G401.6 (cell line): ENCODE results near the gene FOXP1.

Source experiments
- FAIRE-seq: peaks from 2 replicates; lab custom pipeline; 2012; peaks lifted over from hg19 to GRCh38; lab: Jason Lieb, UNC

Gene FOXP1

DNA sequence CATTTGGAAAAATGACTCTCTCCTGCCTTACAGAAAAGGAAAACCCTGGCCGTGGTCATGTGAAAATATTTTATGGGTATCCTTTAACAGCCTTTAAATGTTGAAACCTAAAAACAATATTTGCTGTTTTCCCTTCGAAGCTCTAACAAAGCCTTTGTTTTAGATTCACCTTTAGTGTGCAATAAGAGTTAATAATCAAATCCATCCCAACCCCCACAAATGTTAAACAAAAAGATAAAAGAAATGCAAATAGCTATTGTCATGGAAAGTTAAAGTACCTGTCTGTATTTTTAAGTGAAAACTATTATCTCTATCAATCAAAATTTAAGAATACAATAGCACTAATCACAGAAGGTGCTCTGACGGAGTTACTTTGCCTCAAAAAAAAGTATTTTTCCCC lies 279.3 kb downstream of the FOXP1 start:
- no peak for FAIRE-seq

DNA sequence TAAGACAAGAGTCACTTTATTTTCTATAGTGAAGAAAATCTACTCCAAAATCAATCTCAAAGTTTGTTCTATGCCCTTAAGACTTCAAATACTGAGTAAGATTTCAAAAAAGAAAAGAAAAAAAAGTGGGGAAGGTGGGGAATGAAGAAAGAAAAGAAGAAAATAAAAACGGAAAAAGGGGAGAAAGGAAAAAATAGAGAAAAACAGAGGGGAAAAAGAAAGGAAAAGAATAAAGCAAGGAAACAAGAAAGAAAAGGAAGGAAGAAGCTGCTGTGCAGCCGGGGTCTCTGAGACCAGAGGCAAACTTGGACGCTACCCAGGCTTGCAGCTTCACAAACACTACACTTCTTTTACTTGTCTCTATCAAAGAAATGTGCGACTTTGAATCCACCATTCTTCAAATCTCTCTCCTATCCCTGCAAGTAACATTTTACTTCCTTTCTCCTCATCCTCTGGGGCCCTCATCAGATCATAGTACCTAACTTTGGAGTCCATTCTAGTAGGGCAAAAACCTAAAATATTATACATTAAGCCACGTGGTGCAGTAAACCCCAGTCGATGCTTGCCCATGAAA lies 279.8 kb downstream of the FOXP1 start:
- FAIRE-seq = no peak

DNA sequence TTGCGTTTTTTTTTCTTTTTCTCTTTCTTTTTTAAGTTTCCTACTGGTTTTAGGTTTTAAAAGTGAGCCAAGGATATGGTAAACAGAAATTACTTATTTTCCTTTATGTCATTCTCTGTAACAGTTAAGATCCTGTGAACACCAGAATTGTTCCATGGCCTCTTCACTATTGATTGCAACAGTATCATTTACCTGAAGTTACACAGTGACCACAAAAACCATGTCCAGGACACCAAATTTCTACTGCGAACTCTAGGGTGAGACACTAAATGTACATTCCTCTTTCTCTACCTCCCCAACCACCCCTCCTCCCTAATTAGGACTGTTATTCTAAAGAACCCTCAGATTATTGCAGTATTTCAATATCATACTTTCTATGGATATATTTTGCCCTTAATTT lies 280.9 kb downstream of the FOXP1 start:
- no peak for FAIRE-seq

DNA sequence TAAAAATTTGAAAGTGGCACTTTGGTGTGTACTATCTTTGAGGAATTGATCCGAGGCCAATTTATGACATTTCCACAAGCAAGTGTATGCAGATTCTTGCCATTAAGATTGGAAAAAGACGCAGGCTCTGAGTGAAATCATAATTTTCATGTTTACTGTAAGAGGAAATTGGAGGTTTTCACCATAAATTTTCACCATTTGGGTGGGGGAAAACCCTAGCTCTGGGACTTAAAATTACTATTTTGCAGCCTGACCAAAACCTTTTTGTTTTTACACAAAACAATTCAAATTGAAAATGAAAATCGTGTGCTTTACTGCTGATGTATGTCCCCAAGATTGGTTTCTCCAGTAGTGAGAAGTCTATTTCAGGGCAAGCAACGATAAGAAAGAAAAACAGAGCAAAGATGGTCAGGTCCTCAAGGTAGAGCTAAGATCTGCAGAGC lies 282.6 kb downstream of the FOXP1 start:
- FAIRE-seq = no peak

DNA sequence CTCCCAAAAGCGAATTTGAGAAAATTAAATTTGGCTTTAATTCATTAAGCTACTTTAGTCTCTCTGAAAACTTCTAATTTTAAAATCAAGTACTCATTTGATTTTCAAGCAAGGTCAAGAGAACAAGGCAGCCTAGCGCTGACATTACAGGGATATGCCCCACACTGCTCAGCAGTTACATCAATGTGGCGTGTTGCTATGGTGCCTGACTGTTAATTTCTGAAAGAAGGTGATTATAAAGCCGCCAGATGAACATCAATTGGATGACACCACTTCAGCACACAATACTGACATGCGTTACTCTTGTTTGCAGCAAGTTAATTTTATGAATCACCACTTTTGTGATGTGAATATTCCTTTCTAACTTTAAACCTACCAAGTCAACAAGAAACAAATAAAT lies 284.4 kb downstream of the FOXP1 start:
- FAIRE-seq = no peak

DNA sequence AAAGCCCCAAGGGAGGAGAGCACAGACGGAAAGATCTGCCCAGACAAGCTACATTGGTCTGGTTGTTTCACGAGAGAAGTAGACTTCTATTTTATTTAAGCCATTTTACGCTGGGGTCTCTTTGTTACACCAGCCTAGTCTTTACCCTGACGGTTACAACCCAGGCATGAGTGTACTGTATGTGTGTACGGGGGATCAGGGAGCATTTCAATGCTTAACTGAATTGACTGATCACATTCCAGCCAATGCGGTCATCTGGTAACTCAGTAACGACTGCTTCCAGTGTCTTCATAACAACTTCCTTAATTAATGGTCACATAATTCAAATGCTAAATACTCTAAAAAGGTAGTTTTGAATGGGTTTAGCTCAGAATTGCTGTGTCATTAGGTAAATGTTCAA lies 288.6 kb downstream of the FOXP1 start:
- FAIRE-seq = no peak

DNA sequence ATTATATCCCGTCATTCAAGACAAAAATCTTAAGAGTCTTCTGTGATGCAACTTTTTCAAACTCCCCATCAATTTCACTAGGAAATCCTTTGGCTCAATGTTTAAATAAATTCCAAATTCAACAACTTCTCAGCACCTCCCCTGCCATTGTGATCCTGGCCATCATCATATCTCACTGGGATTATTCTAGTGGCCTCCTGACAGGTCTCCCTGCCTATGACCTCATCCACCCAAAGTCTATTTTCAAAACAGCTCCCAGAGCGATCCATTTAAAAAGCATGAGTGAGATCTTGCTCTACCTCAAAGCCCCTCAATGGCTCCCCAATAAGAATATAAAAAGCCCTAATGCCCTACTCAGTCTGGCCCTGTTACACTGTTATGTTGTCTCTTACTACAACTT lies 293.2 kb downstream of the FOXP1 start:
- no peak for FAIRE-seq

DNA sequence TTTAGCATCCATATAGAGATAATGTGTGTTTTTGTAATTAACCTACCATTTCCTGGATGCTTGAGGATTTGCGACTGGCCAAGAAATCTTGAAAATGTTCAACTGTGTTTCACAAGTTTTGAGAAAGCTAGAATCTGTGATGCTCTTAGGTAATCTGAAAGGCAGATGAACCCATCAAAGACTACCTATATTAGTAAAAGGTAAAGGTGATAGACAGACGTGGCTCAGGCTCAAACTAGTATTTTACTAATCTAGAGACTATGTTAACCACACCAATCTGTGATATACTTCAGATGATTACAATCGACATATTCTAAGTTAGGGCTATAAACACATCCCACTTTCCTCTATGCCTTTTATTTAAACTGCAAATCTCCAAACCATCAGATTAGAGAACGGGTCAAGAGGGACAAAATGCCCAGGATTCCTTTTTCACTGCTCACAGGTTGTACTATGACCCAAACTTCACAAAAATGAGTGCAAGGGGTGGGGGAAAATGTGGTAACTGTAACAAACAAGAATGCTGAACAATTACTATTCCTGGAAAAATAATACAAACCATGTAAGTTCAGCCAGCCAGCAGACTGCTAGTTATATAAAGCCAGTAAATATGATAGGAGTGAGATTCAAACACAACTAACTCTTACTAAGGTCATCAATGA lies 295.1 kb downstream of the FOXP1 start:
- no peak for FAIRE-seq

DNA sequence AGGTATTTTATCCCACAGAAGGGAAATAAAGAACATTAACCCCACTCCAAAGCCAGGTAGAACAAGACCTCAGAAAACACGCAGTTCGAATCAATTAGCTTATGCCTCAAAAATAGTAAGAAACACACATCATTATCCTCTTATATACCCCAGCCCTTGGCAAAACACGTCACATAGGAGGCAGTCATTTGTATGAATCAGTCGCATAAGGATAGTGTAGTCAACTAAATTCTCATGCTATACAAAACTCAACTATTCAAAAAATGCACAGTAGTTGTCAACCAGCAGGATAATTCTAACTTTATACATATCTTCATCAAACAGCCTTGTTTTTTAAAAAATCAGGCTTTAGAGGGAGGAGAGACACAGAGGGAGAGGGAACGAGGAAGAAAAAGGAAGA lies 298.4 kb downstream of the FOXP1 start:
- no peak for FAIRE-seq

DNA sequence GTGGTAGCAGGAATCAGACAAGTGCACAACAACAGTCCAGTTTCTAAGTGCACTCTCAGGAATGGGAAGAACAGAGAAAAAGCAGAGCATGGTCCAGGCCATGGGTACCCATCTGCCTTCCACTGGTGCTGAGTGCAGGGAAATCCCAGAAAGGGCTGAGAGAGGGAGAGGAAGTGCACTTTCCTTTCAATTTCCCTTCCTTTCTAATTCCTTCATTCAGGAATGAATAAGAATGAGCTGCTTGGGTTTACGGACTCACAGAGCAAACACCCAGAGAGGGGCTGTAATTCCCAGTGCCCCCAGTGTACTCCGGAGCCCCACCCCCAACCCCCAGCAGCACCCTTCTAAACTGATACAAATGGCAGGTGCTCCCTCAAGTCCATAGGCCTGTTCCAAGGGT lies 300.6 kb downstream of the FOXP1 start:
- no peak for FAIRE-seq

DNA sequence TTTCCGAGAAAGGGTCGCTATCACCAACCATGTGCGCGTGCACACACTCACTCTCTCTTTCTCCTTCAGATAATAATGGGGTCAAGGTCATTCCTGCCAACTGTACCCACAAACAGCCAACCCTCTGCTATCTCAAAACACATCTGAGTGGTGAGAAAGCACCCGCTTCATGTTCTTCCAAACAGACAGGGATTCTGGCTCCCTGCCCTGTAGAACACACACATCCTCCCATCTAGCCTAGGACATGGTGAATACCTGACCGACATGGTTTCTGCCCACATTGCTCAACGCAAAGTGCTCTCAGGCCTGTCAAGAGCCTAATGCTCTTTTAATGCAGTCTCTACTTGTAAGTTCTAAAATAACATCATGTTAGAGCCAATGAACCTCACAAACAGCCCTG lies 302.2 kb downstream of the FOXP1 start:
- no peak for FAIRE-seq

DNA sequence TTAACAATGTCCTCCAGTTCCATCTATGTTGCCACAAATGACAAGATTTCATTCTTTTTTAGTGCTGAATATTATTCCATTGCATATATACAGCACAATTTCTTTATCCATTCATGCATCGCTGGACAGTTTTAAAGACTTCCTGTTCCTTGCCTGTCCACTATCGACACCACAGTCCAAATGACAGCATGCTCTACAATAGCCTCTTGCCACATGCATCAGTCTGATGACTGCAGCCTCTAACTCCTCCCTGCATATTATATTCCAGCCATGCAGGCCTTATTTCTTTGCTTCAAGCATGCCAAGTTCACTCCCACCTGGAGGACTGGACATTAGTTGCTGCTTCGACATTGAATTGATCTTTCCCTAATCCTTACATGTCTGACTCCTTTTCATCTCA lies 306.2 kb downstream of the FOXP1 start:
- FAIRE-seq = no peak

DNA sequence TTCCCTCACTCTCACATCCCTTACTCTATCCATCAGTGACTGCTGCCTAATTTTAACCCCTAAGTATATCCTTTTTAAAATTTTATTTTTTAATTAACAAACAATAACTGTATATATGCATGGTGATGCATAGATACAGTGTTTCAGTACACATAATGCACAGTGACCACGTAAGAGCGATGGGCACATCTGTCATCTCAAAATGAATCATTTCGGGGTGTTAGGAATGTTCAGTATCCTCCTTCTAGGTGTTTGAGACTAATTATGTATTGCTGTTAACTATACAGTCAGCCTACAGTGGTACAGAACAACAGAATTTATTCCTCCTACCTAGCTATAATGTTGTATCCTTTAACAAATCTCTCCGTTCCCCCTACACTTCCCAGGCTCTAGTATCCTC lies 307.0 kb downstream of the FOXP1 start:
- FAIRE-seq = no peak

DNA sequence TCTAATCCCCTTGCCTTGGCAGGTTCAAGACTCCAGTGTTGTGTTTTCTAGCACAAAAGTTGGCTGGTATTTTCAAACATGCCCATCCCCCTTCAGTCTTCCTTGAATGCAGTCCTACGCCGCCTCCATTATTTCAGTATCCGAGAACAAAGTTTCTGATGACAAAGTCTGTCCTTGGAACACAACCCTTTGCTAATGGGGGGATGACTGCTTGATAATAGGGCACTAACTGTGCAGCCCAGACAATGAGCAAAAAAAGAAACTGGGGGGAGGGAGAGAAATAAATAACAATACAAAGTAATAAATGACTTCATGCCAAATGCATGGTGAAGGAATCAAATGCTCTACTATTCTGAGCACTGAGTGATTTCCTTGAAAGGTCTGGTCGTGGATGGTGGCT lies 310.1 kb downstream of the FOXP1 start:
- FAIRE-seq = no peak

DNA sequence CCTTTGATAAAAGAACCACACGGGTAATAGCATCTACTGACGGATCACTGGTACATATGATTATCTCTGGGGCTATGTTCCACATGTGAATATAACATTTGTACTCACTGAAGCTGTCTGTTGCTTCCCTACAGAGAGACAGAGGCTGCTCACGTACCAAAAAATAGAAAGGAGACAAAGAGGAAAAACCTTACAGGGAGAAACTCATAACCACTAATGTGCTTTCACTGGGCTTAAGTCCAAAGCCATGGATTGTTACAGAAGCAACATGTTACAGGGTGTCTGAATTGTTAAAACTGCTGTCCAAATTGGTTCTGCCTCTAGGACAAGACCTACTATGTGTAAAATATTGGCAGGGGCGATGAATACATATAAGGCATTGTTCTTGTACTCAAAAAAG lies 311.9 kb downstream of the FOXP1 start:
- FAIRE-seq = no peak

DNA sequence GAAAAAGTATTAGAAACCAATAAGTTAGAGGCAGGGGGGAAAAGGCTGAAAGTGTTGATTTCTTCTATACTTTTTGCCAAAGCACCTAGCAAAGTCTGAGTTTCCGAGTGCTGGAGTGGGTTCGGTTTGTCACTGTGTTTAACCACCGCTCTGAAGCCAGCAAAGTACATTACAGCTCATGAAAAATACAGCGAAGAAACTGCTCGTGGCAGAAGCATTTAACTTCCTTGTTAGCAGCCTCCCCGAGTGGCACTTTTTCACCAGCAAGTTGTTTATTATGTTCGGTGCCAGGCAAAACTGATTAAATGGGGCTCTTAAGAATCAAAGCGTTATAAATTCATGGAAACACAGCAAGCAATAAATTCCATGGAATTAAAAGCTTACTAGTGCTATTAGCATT lies 313.6 kb downstream of the FOXP1 start:
- no peak for FAIRE-seq

DNA sequence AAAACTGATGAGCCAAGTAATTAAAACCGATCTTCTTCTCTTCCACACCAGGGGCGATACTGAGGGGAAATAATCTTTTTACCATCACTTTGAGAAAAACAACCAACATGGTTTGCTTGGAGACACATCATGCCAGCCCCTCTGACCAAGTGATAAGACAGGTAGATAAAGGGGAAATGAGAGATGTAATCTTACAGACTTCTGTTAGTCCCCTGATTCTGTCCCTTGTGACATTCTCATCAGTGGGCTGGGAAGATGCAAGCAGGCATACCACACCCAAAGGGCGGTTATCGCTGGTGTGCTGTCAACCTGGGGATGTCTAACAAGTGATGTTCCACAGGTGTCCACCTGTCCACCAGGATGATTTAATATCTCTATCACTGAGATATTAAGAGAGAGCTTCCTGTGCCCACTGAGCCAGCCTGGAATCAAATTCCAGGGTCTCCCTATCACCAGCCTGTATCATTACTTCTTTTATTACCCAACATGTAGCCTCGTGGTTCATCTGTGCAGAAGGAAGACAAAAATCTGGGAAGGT lies 315.0 kb downstream of the FOXP1 start:
- no peak for FAIRE-seq

DNA sequence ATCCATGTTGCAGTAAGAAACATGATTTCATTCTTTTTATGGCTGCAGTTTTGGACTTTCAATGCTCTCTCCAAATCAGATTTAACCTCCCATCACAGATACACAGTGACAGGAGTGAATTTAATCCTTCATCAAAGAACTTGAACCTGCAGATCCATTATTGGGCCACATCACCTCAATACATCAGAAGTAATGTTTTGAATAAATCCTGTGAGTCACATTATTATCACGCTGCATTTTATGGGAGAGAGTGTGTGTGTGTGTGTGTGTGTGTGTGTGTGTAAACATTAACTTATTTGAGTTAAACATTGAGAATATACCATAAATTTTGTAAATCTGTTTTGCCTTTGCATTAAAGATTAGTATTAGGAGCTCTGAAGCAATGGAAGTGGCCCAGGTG lies 316.7 kb downstream of the FOXP1 start:
- no peak for FAIRE-seq

DNA sequence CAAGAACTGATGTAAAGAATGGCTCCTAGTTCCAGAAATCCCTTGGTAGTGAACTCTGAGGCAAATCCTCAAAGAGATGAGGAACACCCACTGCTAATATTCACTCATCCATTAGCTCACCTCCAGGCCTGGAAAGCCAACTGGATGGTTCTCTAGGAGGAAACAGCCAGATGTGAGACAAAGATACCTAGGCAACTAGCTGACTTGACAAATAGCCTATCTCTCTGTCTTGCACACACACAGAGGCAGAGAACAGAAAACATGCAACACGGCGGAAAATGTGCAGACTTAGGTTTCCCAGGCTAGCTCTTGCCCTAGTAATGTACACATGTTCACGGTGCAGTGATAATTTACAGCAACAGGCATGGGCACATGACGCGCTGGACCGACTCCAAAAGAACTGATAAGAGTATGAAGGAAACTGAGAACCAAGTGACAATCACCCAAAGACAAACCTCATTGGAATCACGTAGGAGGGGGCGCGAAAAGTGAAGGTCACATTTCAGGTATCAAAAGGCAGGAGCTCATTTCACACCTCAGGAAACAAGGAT lies 318.1 kb downstream of the FOXP1 start:
- FAIRE-seq = no peak

DNA sequence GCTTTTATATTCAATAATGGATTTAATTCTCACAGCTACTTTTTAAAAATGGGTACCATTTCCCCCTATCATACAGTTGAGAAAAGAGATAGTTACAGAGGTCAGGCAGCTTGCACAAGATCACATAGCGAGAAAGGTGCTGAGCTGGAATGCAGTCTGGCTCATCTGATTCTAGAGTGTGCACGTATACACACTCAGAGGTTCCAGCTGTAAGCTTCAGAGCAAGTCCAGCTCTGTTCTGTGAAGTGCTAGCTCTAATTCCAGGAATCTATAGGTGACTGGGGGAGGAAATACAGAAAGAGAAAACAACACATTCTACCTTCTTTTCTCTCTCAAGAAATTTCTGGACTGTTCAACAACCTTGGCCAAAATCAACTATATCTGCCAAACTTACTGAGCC lies 318.7 kb downstream of the FOXP1 start:
- FAIRE-seq = no peak

DNA sequence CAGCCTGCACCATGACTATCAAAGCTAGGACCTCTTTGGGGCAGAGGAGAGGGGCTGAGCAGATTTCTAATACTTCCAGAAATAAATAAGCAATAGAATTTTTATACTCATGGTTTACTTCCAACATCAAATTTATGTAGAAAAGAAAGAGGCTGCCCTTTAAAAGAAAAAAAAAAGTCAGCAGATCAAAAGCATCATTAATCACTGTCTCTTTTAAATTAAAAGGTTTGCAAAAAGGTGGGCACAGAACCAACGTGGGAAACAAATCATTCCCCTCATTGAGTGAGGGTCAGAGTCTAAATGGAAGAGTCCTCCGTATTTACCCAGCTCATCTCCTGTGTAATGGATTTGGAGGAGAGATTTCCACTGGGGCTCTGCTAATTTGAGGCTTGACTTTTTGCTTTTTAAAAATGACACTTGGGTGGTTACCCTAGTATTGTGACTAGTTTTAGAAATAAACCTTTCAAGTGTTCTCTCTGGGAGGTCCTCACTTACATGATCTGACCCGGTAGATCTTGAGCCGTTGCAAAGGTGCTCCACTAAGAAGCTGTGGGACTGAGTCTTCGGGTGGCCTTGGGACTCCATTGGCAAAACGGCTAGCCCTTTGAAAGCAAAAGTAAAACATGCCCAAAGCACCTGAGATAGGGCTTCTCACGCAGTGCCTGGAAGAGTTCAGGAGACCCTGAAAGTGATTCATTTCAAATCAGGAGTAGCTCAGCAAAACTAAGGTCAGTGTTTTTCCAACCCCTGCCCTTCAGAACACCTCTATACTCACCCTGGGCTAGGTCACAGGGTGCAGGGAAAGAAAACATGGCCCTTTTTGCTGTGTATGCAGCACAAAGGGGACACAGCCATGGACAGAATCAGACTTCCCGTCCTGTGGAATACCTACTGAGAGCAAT lies 320.9 kb downstream of the FOXP1 start:
- no peak for FAIRE-seq

DNA sequence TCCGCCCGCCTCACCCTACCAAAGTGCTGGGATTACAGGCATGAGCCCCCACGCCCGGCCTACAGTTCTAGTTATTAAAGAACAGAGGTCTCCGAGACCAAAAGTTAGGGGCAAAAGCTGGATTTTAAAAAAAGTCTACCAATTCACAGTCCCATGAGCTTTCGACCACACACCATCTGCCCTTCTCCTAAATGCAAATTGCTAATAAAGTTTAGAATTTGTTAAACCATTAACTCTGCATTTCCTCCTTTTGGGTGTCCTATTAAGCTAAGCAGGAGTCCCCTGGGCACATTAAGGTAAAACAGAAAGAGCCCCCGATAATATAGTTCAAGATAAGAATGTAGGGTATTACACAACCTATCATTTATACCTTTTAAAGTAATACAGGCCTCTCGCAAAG lies 322.7 kb downstream of the FOXP1 start:
- no peak for FAIRE-seq

DNA sequence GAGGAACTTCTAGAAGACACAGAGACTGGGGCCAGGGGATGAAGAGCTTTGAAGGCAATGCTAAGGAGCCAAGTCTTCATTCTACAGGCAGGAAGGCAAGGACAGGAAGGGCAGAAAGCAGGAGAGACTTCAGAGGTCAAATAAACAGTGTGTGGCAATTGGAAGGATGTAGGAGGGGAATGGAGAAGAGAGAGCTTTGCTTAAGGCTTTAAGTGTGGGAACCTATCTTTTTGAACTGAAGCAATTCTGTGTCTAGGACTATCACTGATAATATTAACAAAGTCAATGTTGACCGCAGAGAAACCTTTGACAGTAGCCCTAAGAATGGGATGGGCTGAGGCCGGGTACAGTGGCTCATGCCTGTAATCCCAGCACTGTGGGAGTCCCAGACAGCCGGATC lies 325.0 kb downstream of the FOXP1 start:
- no peak for FAIRE-seq
